ENCODE data around the gene LIPF. TPM values are rescaled to one million over a fixed set of nuclear protein-coding genes. Genes with fewer than 3 reads are reported as not detected.

Gene LIPF
- total and polyA plus RNA-seq, 2 of the 13 experiments (the other 11 are each of a cell fraction or from before 2014, with no cell fraction given), result not detected

DNA sequence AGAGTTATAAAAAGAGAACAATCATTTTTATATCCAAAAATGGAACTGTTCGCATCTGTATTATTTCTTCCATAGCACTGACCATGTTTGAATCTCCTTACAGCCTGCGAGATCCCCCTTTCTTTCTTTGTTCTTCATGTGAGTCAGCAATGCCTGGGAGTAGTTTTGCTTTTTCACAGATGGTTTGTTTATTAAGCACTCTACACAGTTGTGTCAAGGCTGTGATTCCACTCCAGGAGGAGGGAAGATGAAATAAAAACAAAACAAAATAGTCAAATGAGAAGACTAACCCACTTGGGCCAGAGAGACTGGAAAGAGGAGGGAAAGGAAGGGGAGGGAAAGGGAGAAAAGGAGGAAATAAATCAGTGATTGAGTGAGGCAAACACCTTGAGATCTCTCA is 7.8 kb downstream of the LIPF start:
- 21% methylated on average over 2 of the region's 2 CpGs for WGBS (ENCODE audit: low lambda C conversion rate)
- BruUV-seq (replicated peaks), result no TSS peak
- TF ChIP-seq SAP130 (CRISPR knock-in tag; IDR thresholded peaks at IDR 0.05; ENCODE audit: low read depth), result no peak
- no peak for TF ChIP-seq REXO4 (CRISPR knock-in tag; IDR thresholded peaks at IDR 0.05; ENCODE audit: borderline replicate concordance)
- no peak for TF ChIP-seq IRF9 (CRISPR knock-in tag; IDR thresholded peaks at IDR 0.05; ENCODE audit: borderline replicate concordance)
- TF ChIP-seq MTF2 (CRISPR knock-in tag; IDR thresholded peaks at IDR 0.05; ENCODE audit: borderline replicate concordance), result no peak
- TF ChIP-seq IRX3 (CRISPR knock-in tag; IDR thresholded peaks at IDR 0.05; ENCODE audit: borderline replicate concordance, low read depth), result no peak
- TF ChIP-seq KLF15 (CRISPR knock-in tag; IDR thresholded peaks at IDR 0.05; ENCODE audit: borderline replicate concordance), result no peak
- TF ChIP-seq ZNF446 (CRISPR knock-in tag; IDR thresholded peaks at IDR 0.05), result no peak
- TF ChIP-seq MAFG (CRISPR knock-in tag; IDR thresholded peaks at IDR 0.05), result no peak
- TF ChIP-seq, protein P1, sequence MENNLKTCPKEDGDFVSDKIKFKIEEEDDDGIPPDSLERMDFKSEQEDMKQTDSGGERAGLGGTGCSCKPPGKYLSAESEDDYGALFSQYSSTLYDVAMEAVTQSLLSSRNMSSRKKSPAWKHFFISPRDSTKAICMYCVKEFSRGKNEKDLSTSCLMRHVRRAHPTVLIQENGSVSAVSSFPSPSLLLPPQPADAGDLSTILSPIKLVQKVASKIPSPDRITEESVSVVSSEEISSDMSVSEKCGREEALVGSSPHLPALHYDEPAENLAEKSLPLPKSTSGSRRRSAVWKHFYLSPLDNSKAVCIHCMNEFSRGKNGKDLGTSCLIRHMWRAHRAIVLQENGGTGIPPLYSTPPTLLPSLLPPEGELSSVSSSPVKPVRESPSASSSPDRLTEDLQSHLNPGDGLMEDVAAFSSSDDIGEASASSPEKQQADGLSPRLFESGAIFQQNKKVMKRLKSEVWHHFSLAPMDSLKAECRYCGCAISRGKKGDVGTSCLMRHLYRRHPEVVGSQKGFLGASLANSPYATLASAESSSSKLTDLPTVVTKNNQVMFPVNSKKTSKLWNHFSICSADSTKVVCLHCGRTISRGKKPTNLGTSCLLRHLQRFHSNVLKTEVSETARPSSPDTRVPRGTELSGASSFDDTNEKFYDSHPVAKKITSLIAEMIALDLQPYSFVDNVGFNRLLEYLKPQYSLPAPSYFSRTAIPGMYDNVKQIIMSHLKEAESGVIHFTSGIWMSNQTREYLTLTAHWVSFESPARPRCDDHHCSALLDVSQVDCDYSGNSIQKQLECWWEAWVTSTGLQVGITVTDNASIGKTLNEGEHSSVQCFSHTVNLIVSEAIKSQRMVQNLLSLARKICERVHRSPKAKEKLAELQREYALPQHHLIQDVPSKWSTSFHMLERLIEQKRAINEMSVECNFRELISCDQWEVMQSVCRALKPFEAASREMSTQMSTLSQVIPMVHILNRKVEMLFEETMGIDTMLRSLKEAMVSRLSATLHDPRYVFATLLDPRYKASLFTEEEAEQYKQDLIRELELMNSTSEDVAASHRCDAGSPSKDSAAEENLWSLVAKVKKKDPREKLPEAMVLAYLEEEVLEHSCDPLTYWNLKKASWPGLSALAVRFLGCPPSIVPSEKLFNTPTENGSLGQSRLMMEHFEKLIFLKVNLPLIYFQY (CRISPR knock-in tag; IDR thresholded peaks at IDR 0.05; ENCODE audit: borderline replicate concordance), result no peak
- no peak for TF ChIP-seq RAD51 (IDR thresholded peaks at IDR 0.05; ENCODE audit: borderline replicate concordance)
- no peak for TF ChIP-seq PAX8 (CRISPR knock-in tag; IDR thresholded peaks at IDR 0.05; ENCODE audit: borderline replicate concordance)
- TF ChIP-seq GTF3A (CRISPR knock-in tag; conservative IDR thresholded peaks at IDR 0.05), result no peak
- Histone ChIP-seq H3K4me3 (replicated peaks in 1 of 3; ENCODE audit: insufficient read depth in 1 of 3, low read depth in 2 of 3, low read length in 3 of 3) (no peak overlapping the region), H3K79me2 (ENCODE audit: insufficient read depth, low read length) (no peaks in the 10 kb centered on the region), H3K9ac (ENCODE audit: insufficient read depth, low read depth, low read length) (no peak overlapping the region), H3K27me3 (ENCODE audit: control insufficient read depth in 1 of 2, insufficient read depth in 2 of 2, low read length in 2 of 2) (no peaks in the 10 kb centered on the region), H3K27ac (ENCODE audit: extremely low read length, insufficient read depth, low read length) (no peak overlapping the region), H3K4me1 (ENCODE audit: insufficient read depth, low read length) (no peaks in the 10 kb centered on the region), H3K9me3 (ENCODE audit: low read length) (no peaks in the 10 kb centered on the region), H3K36me3 (replicated peaks in 1 of 2; ENCODE audit: control insufficient read depth in 1 of 2, insufficient read depth in 2 of 2, low read length in 2 of 2) (no peaks in the 10 kb centered on the region), H4K20me1 (ENCODE audit: insufficient read depth, low read length) (no peaks in the 10 kb centered on the region), H2AFZ (ENCODE audit: low read length) (no peak overlapping the region), H3K4me2 (ENCODE audit: low read depth, low read length) (no peak overlapping the region)
- POLR2A ChIA-PET, result no interaction called here
- FAIRE-seq (no peak), ATAC-seq (no peak), DNase-seq (ENCODE audit: low spot score) (no peak)
- CTCF ChIA-PET (ENCODE audit: low intra/inter-chr PET ratio, low total read pairs), result no interaction called here
- intact Hi-C loops (cut with micrococcal nuclease; ENCODE audit: unreplicated experiment) (no loop called here), in situ Hi-C loops (cut with HindIII; ENCODE audit: extremely low pct_ligation_motif_present, low pct_unique_long_range_greater_than_20kb) (no loop called here)

All from HepG2 (cell line).